GM23338 (cell line): ENCODE data around the gene DOCK4. TPM values are rescaled to one million over a fixed set of nuclear protein-coding genes. Genes with fewer than 3 reads are reported as not detected.
A peak's percentile ranks its signal among the peaks of the same experiment; 100 is the strongest.

Experiments used
- ATAC-seq: fragments of 200-7000 bp; cut with Tn5 transposase; 3 replicates; pipeline ENCODE4 v1.9.1; 2020
- DNase-seq: peaks from one replicate; pipeline ENCODE4 v3.0.0-alpha.2; 2015; ENCODE audit warnings: low spot score
- H2AFZ ChIP-seq: fragments of 200-600 bp; sonication (generic); 2 replicates; pipeline ENCODE4 v1.8.0; 2016; ENCODE audit warnings: antibody characterized with exemption, mild to moderate bottlenecking, moderate library complexity
- H3F3A ChIP-seq: fragments of 200-600 bp; sonication (generic); replicated peaks from 2 replicates; pipeline ENCODE4 v1.8.0; 2017; ENCODE audit warnings: antibody characterized with exemption, mixed run types, low read depth
- H3K27ac ChIP-seq: fragments of 200-600 bp; sonication (generic); 2 replicates; pipeline ENCODE4 v1.6.1; 2016; ENCODE audit warnings: low read depth
- H3K27me3 ChIP-seq: fragments of 200-600 bp; sonication (generic); 2 replicates; pipeline ENCODE4 v1.8.0; 2016; ENCODE audit warnings: mild to moderate bottlenecking, mixed run types, moderate library complexity; ENCODE audit not compliant: insufficient read depth
- H3K36me3 ChIP-seq: fragments of 200-600 bp; sonication (generic); 2 replicates; pipeline ENCODE4 v1.8.0; 2016; ENCODE audit warnings: mild to moderate bottlenecking; ENCODE audit not compliant: insufficient read depth
- H3K4me1 ChIP-seq: fragments of 200-600 bp; sonication (generic); 2 replicates; pipeline ENCODE4 v1.8.0; 2016; ENCODE audit warnings: mild to moderate bottlenecking, moderate library complexity; ENCODE audit not compliant: insufficient read depth
- H3K4me2 ChIP-seq: fragments of 200-600 bp; sonication (generic); 2 replicates; pipeline ENCODE4 v1.7.1; 2017; ENCODE audit warnings: mixed run types
- H3K4me3 ChIP-seq: fragments of 200-600 bp; sonication (generic); 2 replicates; pipeline ENCODE4 v1.6.1; 2016; ENCODE audit warnings: mixed run types
- H3K79me2 ChIP-seq: fragments of 200-600 bp; sonication (generic); replicated peaks from 2 replicates; pipeline ENCODE4 v1.8.0; 2017; ENCODE audit warnings: mild to moderate bottlenecking; ENCODE audit not compliant: insufficient read depth
- H3K9me2 ChIP-seq: fragments of 200-600 bp; sonication (generic); 2 replicates; pipeline ENCODE4 v1.8.0; 2017; ENCODE audit not compliant: insufficient read depth
- H4K20me1 ChIP-seq: fragments of 200-600 bp; sonication (generic); replicated peaks from 2 replicates; pipeline ENCODE4 v1.8.0; 2017; ENCODE audit warnings: mild to moderate bottlenecking; ENCODE audit not compliant: insufficient read depth
- H3K27ac Mint-ChIP-seq: 2 replicates; pipeline ENCODE4 v1.8.0; 2020; ENCODE audit warnings: inconsistent platforms, mild to moderate bottlenecking, moderate library complexity, mixed read lengths
- H3K27me3 Mint-ChIP-seq: 3 replicates; pipeline ENCODE4 v1.8.0; 2022; ENCODE audit warnings: low read depth, mild to moderate bottlenecking, moderate library complexity, mixed read lengths, inconsistent platforms; ENCODE audit not compliant: insufficient read depth, poor library complexity
- H3K36me3 Mint-ChIP-seq: 3 replicates; pipeline ENCODE4 v1.8.0; 2021; ENCODE audit warnings: low read depth, mild to moderate bottlenecking, inconsistent platforms, moderate library complexity, mixed read lengths
- H3K4me1 Mint-ChIP-seq: 3 replicates; pipeline ENCODE4 v1.8.0; 2020; ENCODE audit warnings: mild to moderate bottlenecking, inconsistent platforms, mixed read lengths
- H3K4me3 Mint-ChIP-seq: 3 replicates; pipeline ENCODE4 v1.8.0; 2021; ENCODE audit warnings: moderate library complexity, mild to moderate bottlenecking, inconsistent platforms, mixed read lengths
- H3K9me3 Mint-ChIP-seq: 3 replicates; pipeline ENCODE4 v1.8.0; 2020; ENCODE audit warnings: moderate library complexity, mild to moderate bottlenecking, inconsistent platforms, mixed read lengths
- CREB1 ChIP-seq: fragments of 250-450 bp; sonication (Bioruptor Pico); IDR thresholded peaks from 2 replicates; pipeline ENCODE4 v1.5.0; 2020; ENCODE audit warnings: low read depth, mild to moderate bottlenecking, moderate library complexity
- CTCF ChIP-seq, 2 experiments: fragments of 200-600 bp in 1 of 2; sonication (generic) in 1 of 2; conservative IDR thresholded peaks; 2 replicates each; pipeline versions ENCODE4 v1.5.1 to v1.6.1; 2016 to 2017; ENCODE audit warnings: antibody characterized with exemption in 2 of 2, low read depth in 2 of 2, mild to moderate bottlenecking in 2 of 2, moderate library complexity in 1 of 2
- ETS1 ChIP-seq: IDR thresholded peaks from 2 replicates; pipeline ENCODE4 v1.6.1; 2016; ENCODE audit warnings: antibody characterized with exemption
- EZH2 ChIP-seq: fragments of 200-600 bp; sonication (generic); IDR thresholded peaks from one replicate; pipeline ENCODE4 v1.8.0; 2017; ENCODE audit warnings: antibody characterized with exemption, mild to moderate bottlenecking, low read depth; ENCODE audit not compliant: unreplicated experiment
- EZH2phosphoT487 ChIP-seq: fragments of 200-600 bp; sonication (generic); IDR thresholded peaks from one replicate; pipeline ENCODE4 v1.8.1; 2018; ENCODE audit warnings: antibody characterized with exemption; ENCODE audit not compliant: unreplicated experiment
- JUNB ChIP-seq: IDR thresholded peaks from one replicate; pipeline ENCODE4 v1.6.1; 2016; ENCODE audit warnings: antibody characterized with exemption; ENCODE audit not compliant: unreplicated experiment
- POLR2AphosphoS5 ChIP-seq: IDR thresholded peaks from 2 replicates; pipeline ENCODE4 v1.6.1; 2016; ENCODE audit warnings: antibody characterized with exemption, low read depth
- REST ChIP-seq: IDR thresholded peaks from one replicate; pipeline ENCODE4 v1.6.1; 2018; ENCODE audit warnings: antibody characterized with exemption; ENCODE audit not compliant: unreplicated experiment
- STAT1 ChIP-seq: IDR thresholded peaks from one replicate; pipeline ENCODE4 v1.6.1; 2016; ENCODE audit warnings: antibody characterized with exemption; ENCODE audit not compliant: unreplicated experiment
- ZNF114 ChIP-seq: fragments of 250-450 bp; sonication (Bioruptor Pico); IDR thresholded peaks from 2 replicates; pipeline ENCODE4 v1.5.0; 2020; ENCODE audit warnings: mild to moderate bottlenecking, moderate library complexity
- polyA plus RNA-seq: library from polyadenylated mRNA; unstranded; fragments of >200 nt; fragmentation: Nextera tagmentation; extraction: Ambion mirVana; gene quantifications from 2 replicates; pipeline ENCODE4 v1.2.1, GENCODE V29; 2016
- total RNA-seq: library from RNA; depleted of rRNA; stranded (reverse); fragments of >200 nt; shearing (Covaris generic); gene quantifications from 2 replicates; pipeline ENCODE4 v1.2.3, GENCODE V29; 2014

Gene DOCK4
- total and polyA plus RNA-seq, 2 experiments from 2014 or later = 6.3 to 33.8 TPM

DNA sequence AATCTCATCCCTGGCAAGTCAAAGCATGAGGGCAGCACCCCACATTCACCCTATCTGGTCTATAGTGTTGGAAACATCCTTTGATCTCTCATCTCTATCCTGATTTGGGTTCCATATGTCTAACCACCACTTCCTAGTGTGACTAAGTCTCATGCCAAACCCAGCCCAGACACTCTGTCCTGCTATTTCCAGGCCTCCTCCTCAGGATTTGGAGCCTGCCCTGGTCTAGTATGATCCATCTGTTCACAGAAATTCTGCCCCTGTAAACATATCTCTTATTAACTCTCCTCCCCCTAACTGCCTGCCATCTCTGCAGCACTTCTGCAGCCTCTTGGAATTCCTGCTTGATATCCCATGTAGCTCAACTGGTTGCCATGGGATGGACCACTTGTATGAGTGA is 323.0 kb downstream of the DOCK4 start (continued):
- TF ChIP-seq ZNF114 (CRISPR knock-in tag) = no peak
- TF ChIP-seq STAT1 = no peak
- TF ChIP-seq EZH2phosphoT487 = no peak
- TF ChIP-seq EZH2 = no peak

- 0 out of 2 replicates have a peak, but pooled peaks cover 4% of the 10 kb centered on the region for H3K9me2 ChIP-seq
- no peak for DNase-seq
- H3K4me3 ChIP-seq = no peak overlapping the region
- ATAC-seq = peak; percentile 66
- no peaks in the 10 kb centered on the region for H4K20me1 ChIP-seq
- peaks cover 8% of the 10 kb centered on the region; the same call in 1 of the 2 replicates for H3F3A ChIP-seq
- Mint-ChIP-seq H3K9me3 (peaks cover 16% of the 10 kb centered on the region), H3K27me3 (peaks cover 7% of the 10 kb centered on the region), H3K27ac (peak overlapping the region; percentile 58; the same call in 1 of the 2 replicates), H3K4me1 (peaks cover 28% of the 10 kb centered on the region), H3K4me3 (no peak overlapping the region), H3K36me3 (peaks cover 49% of the 10 kb centered on the region)
- no peaks in the 10 kb centered on the region for H3K79me2 ChIP-seq
- peaks cover 22% of the 10 kb centered on the region for H3K4me1 ChIP-seq
- H2AFZ ChIP-seq = no peak overlapping the region
- H3K27ac ChIP-seq = no peak overlapping the region
- peaks cover 5% of the 10 kb centered on the region; the same call in 1 of the 2 replicates for H3K36me3 ChIP-seq
- TF ChIP-seq CREB1 (CRISPR knock-in tag) = no peak
- no peak for TF ChIP-seq POLR2AphosphoS5
- no peak for TF ChIP-seq JUNB
- no peak for TF ChIP-seq REST
- TF ChIP-seq EZH2phosphoT487 = no peak
- no peak for TF ChIP-seq STAT1
- TF ChIP-seq EZH2 = no peak
- TF ChIP-seq CTCF (conservative IDR thresholded peaks at IDR 0.05; ENCODE audit: low read depth in 2 of 2) = peak in 1 of 2 experiments; percentile 26; a peak in 1 of 4 replicates
- TF ChIP-seq ETS1 = no peak
- H3K4me2 ChIP-seq = no peak overlapping the region
- H3K27me3 ChIP-seq = no peaks in the 10 kb centered on the region
These were observed 327.4 kb downstream of the DOCK4 start for GRCh38 chr7:111878785-111879184.
